ENCODE data around the gene POU3F3. TPM values are rescaled to one million over a fixed set of nuclear protein-coding genes. Genes with fewer than 3 reads are reported as not detected.

The POU3F3 gene
- total and polyA plus RNA-seq, 10 donors, result not detected

GRCh38 chr2:104816143-104816542 lies 37.8 kb upstream of the POU3F3 start:
- peaks cover 0 to 21% (median 0%) of the 10 kb centered on the region in 7 donors for H3K27me3 ChIP-seq (replicated peaks in 1 of 7)
- H3K9me3 ChIP-seq, result no peaks in the 10 kb centered on the region
- TF ChIP-seq CTCF (IDR thresholded peaks at IDR 0.05 in 8 of 11, conservative IDR thresholded peaks at IDR 0.05 in 3 of 11) (no peak), POLR2AphosphoS5 (IDR thresholded peaks at IDR 0.05) (no peak), POLR2A (IDR thresholded peaks at IDR 0.05) (no peak)
- intact Hi-C loops (cut with DNase I; ENCODE audit: low total_unique reads), result no loop called here
- 78 to 90% (median 85%) methylated on average over 5 of the region's 5 CpGs for WGBS, 5 donors
- H3K27ac ChIP-seq, result no peak overlapping the region
- DNase-seq, result no peak
- no peak overlapping the region for H3K4me3 ChIP-seq
- H3K36me3 ChIP-seq, result no peaks in the 10 kb centered on the region
- no peaks in the 10 kb centered on the region for H3K4me1 ChIP-seq

- no peak for DNase-seq
- H3K36me3 ChIP-seq, result no peaks in the 10 kb centered on the region
- WGBS, 5 donors, result 82 to 89% (median 86%) methylated on average over 6 of the region's 6 CpGs
- TF ChIP-seq POLR2A (IDR thresholded peaks at IDR 0.05), result no peak
- no peak for TF ChIP-seq POLR2AphosphoS5 (IDR thresholded peaks at IDR 0.05)
- no peak for TF ChIP-seq CTCF (IDR thresholded peaks at IDR 0.05 in 8 of 11, conservative IDR thresholded peaks at IDR 0.05 in 3 of 11)
- H3K4me1 ChIP-seq, result no peaks in the 10 kb centered on the region
- H3K27me3 ChIP-seq (replicated peaks in 1 of 7), result peaks cover 0 to 21% (median 0%) of the 10 kb centered on the region in 7 donors
- H3K9me3 ChIP-seq, result no peaks in the 10 kb centered on the region
- no peak overlapping the region for H3K27ac ChIP-seq
- intact Hi-C loops (cut with DNase I; ENCODE audit: low total_unique reads), result no loop called here
- no peak overlapping the region for H3K4me3 ChIP-seq
These were observed 35.7 kb upstream of the POU3F3 start for GRCh38 chr2:104818264-104818663.

- no peak for DNase-seq
- intact Hi-C loops (cut with DNase I; ENCODE audit: low total_unique reads), result no loop called here
- no peak overlapping the region for H3K4me3 ChIP-seq
- H3K27ac ChIP-seq, result no peak overlapping the region
- no peak for TF ChIP-seq POLR2AphosphoS5 (IDR thresholded peaks at IDR 0.05)
- no peak for TF ChIP-seq CTCF (IDR thresholded peaks at IDR 0.05 in 8 of 11, conservative IDR thresholded peaks at IDR 0.05 in 3 of 11)
- TF ChIP-seq POLR2A (IDR thresholded peaks at IDR 0.05), result no peak
- H3K9me3 ChIP-seq, result no peaks in the 10 kb centered on the region
- no peaks in the 10 kb centered on the region for H3K4me1 ChIP-seq
- WGBS, 5 donors, result 62 to 82% (median 75%) methylated on average over 3 of the region's 3 CpGs
- H3K36me3 ChIP-seq, result no peaks in the 10 kb centered on the region
- H3K27me3 ChIP-seq (replicated peaks in 1 of 7), result peaks cover 0 to 21% (median 0%) of the 10 kb centered on the region in 7 donors
These were observed 33.8 kb upstream of the POU3F3 start for GRCh38 chr2:104820126-104820525.

GRCh38 chr2:104825124-104825865 lies 28.6 kb upstream of the POU3F3 start:
- no peak for DNase-seq
- WGBS, 5 donors, result 60 to 91% (median 72%) methylated on average over 3 of the region's 3 CpGs

More at GRCh38 chr2:104825124-104825865, 28.6 kb upstream of the POU3F3 start:
- TF ChIP-seq CTCF (IDR thresholded peaks at IDR 0.05 in 8 of 11, conservative IDR thresholded peaks at IDR 0.05 in 3 of 11), result no peak
- no peak for TF ChIP-seq POLR2A (IDR thresholded peaks at IDR 0.05)
- no peak for TF ChIP-seq POLR2AphosphoS5 (IDR thresholded peaks at IDR 0.05)
- H3K4me3 ChIP-seq, result no peak overlapping the region
- peaks cover 0 to 26% (median 0%) of the 10 kb centered on the region in 7 donors for H3K27me3 ChIP-seq (replicated peaks in 1 of 7)
- intact Hi-C loops (cut with DNase I; ENCODE audit: low total_unique reads), result no loop called here
- H3K4me1 ChIP-seq, result no peaks in the 10 kb centered on the region
- no peaks in the 10 kb centered on the region for H3K36me3 ChIP-seq
- no peaks in the 10 kb centered on the region for H3K9me3 ChIP-seq
- no peak overlapping the region for H3K27ac ChIP-seq

All from spleen (tissue), 11 donors.